Activated CD4-positive, CD25-positive, alpha-beta regulatory T cell treated with anti-CD3 and anti-CD28 coated beads, Interleukin-2, amount 50 U/mL, for 72 hours (primary cell): ENCODE measurements around the gene GATB.

Source experiments
- DNase-seq: peaks from one replicate; pipeline ENCODE4 v3.0.0; 2021

Gene GATB

GRCh38 chr4:151640381-151640780, 120.4 kb downstream of the GATB start:
- no peak for DNase-seq

- no peak for DNase-seq
Measured at GRCh38 chr4:151638295-151638858, 122.4 kb downstream of the GATB start.

DNA sequence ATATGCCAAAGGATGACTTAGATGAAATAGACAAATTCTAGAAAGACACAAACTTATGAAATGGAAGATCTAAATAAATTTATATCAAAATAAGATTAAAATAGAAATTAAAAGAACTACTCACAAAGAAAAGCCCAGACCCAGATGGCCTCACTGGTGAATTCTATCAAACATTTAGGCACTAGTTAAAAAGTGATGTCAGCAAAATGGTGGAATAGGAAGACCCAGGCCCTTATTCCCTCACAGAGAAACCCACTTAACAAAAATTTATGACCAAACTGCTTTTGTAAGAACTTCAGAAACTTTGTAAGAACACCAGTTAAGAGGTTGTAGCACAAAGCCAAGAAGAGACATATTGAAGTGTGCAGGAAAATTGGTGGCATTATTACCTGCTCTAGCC, 129.5 kb downstream of the GATB start:
- DNase-seq = no peak

- no peak for DNase-seq
Measured at GRCh38 chr4:151629097-151629783, 131.6 kb downstream of the GATB start.

GRCh38 chr4:151628001-151628608, 132.7 kb downstream of the GATB start:
- DNase-seq = no peak

GRCh38 chr4:151627491-151627890, 133.3 kb downstream of the GATB start:
- DNase-seq = no peak

- no peak for DNase-seq
Measured at GRCh38 chr4:151626751-151627150, 134.1 kb downstream of the GATB start.

GRCh38 chr4:151626228-151626627, 134.6 kb downstream of the GATB start:
- no peak for DNase-seq

DNA sequence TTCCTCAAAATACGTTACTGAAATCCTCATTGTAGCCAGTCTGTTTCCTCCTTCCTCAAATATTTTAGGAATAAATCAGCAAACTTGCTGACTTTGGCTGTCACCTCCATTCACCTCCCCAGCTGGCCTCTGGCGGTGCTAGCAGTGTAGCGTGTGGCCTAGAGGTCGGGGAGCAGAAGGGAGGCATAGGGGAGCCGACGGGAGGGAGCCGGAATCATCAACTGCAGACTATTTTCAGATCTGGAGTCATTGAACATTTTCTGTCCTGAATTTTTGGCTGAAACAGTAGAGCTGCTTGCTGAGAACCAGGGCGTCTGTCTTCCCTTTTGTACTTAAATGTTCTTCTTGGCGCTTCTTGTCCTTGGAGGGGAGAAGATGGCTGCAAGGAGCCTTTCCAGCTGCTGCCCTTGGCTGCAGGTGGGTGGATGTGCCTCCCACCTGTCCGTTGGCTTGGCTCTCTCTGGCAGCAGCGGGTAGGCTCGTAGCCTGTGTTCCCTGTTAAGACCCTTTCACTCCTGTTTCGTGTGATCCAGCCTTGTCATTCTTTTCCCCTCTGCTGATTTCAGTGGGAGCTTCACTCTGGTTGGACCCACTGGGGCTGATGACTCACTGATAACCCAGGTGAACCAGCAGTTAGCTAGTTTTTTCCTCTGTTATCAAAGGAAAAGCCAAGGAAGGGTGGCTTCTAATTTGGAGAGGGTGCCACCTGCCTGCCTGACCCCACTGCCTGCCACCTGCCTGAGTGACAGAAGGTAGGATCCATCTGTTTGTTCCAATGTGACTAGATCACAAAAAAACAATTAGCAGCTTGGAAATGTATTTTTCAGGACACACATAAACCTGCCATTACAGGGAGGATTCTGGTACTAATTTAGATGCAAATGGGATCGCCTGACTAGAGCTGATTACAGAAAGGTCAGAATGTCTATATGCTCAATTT, 135.9 kb downstream of the GATB start:
- no peak for DNase-seq
